H9 (cell line): ENCODE results near the gene FRAS1. TPM values are rescaled to one million over a fixed set of nuclear protein-coding genes. Genes with fewer than 3 reads are reported as not detected.

ENCODE experiments used
- DNase-seq: peaks from one replicate; pipeline ENCODE4 v3.0.0-alpha.2; 2017
- H2AFZ ChIP-seq: one replicate; pipeline ENCODE4 v1.6.1; 2013; ENCODE audit warnings: mild to moderate bottlenecking, low read length, control low read depth, moderate library complexity
- H2AK5ac ChIP-seq: 2 replicates; pipeline ENCODE4 v1.6.1; 2013; ENCODE audit warnings: low read length, control low read depth, mixed read lengths; ENCODE audit not compliant: insufficient read length
- H2BK120ac ChIP-seq: one replicate; pipeline ENCODE4 v1.6.1; 2013; ENCODE audit warnings: low read depth, mild to moderate bottlenecking, low read length, control low read depth, inconsistent platforms; ENCODE audit not compliant: poor library complexity, severe bottlenecking
- H2BK12ac ChIP-seq: 2 replicates; pipeline ENCODE4 v1.6.1; 2013; ENCODE audit warnings: low read length, control low read depth, mixed read lengths, low read depth; ENCODE audit not compliant: insufficient read length
- H2BK15ac ChIP-seq: 2 replicates; pipeline ENCODE4 v1.6.1; 2013; ENCODE audit warnings: low read depth, low read length, control low read depth
- H2BK20ac ChIP-seq: one replicate; pipeline ENCODE4 v1.6.1; 2013; ENCODE audit warnings: low read depth, mild to moderate bottlenecking, low read length, control low read depth, inconsistent platforms; ENCODE audit not compliant: poor library complexity, severe bottlenecking
- H2BK5ac ChIP-seq: 2 replicates; pipeline ENCODE4 v1.6.1; 2013; ENCODE audit warnings: low read length, control low read depth, mixed read lengths; ENCODE audit not compliant: insufficient read length
- H3K14ac ChIP-seq: 2 replicates; pipeline ENCODE4 v1.6.1; 2013; ENCODE audit warnings: low read length, control low read depth; ENCODE audit not compliant: insufficient read depth
- H3K18ac ChIP-seq: 2 replicates; pipeline ENCODE4 v1.6.1; 2013; ENCODE audit warnings: low read depth, mild to moderate bottlenecking, mixed read lengths, low read length, control low read depth; ENCODE audit not compliant: insufficient read length
- H3K23ac ChIP-seq: 2 replicates; pipeline ENCODE4 v1.6.1; 2013; ENCODE audit warnings: low read length, control low read depth, mixed read lengths, low read depth; ENCODE audit not compliant: insufficient read length
- H3K23me2 ChIP-seq: 2 replicates; pipeline ENCODE4 v1.6.1; 2013; ENCODE audit warnings: low read depth, mild to moderate bottlenecking, mixed read lengths, low read length, control low read depth; ENCODE audit not compliant: insufficient read length, poor library complexity, severe bottlenecking
- H3K27ac ChIP-seq: 2 replicates; pipeline ENCODE4 v1.5.1; 2013; ENCODE audit warnings: low read length, control low read depth, mixed read lengths, low read depth; ENCODE audit not compliant: insufficient read length
- H3K27me3 ChIP-seq: 2 replicates; pipeline ENCODE4 v1.6.1; 2013; ENCODE audit warnings: low read length, control low read depth, inconsistent platforms; ENCODE audit not compliant: insufficient read depth
- H3K4ac ChIP-seq: 2 replicates; pipeline ENCODE4 v1.6.1; 2013; ENCODE audit warnings: low read depth, mild to moderate bottlenecking, control low read depth, inconsistent platforms, low read length, moderate library complexity
- H3K4me1 ChIP-seq: 2 replicates; pipeline ENCODE4 v1.6.1; 2013; ENCODE audit warnings: low read length, control low read depth, inconsistent platforms; ENCODE audit not compliant: insufficient read depth
- H3K4me2 ChIP-seq: 2 replicates; pipeline ENCODE4 v1.6.1; 2013; ENCODE audit warnings: low read length, control low read depth, mixed read lengths; ENCODE audit not compliant: insufficient read length, insufficient read depth
- H3K56ac ChIP-seq: 2 replicates; pipeline ENCODE4 v1.6.1; 2013; ENCODE audit warnings: low read depth, mild to moderate bottlenecking, mixed read lengths, low read length, control low read depth; ENCODE audit not compliant: insufficient read length
- H3K79me1 ChIP-seq: 2 replicates; pipeline ENCODE4 v1.6.1; 2013; ENCODE audit warnings: low read depth, mild to moderate bottlenecking, moderate library complexity, low read length, control low read depth, inconsistent platforms; ENCODE audit not compliant: insufficient read depth, poor library complexity, severe bottlenecking
- H3K79me2 ChIP-seq: 2 replicates; pipeline ENCODE4 v1.6.1; 2013; ENCODE audit warnings: low read length, control low read depth, inconsistent platforms; ENCODE audit not compliant: insufficient read depth
- H3K9ac ChIP-seq: 2 replicates; pipeline ENCODE4 v1.6.1; 2013; ENCODE audit warnings: low read length, control low read depth, mixed read lengths; ENCODE audit not compliant: insufficient read length; ENCODE audit errors: extremely low read depth
- H3K9me3 ChIP-seq: one replicate; pipeline ENCODE4 v1.6.1; 2013; ENCODE audit warnings: low read depth, low read length, inconsistent platforms; ENCODE audit not compliant: control insufficient read depth
- H3T11ph ChIP-seq: one replicate; pipeline ENCODE4 v1.6.1; 2013; ENCODE audit warnings: mild to moderate bottlenecking, low read length, control low read depth, inconsistent platforms
- H4K20me1 ChIP-seq: one replicate; pipeline ENCODE4 v1.6.1; 2013; ENCODE audit not compliant: control insufficient read depth, insufficient read length, insufficient read depth
- H4K5ac ChIP-seq: 2 replicates; pipeline ENCODE4 v1.6.1; 2013; ENCODE audit warnings: low read depth, mild to moderate bottlenecking, mixed read lengths, low read length, control low read depth; ENCODE audit not compliant: insufficient read length
- H4K8ac ChIP-seq: replicated peaks from 2 replicates; pipeline ENCODE4 v1.6.1; 2013; ENCODE audit warnings: low read length, control low read depth, mixed read lengths, low read depth; ENCODE audit not compliant: insufficient read length
- H4K91ac ChIP-seq: 2 replicates; pipeline ENCODE4 v1.6.1; 2013; ENCODE audit warnings: low read depth, mild to moderate bottlenecking, moderate library complexity, mixed read lengths, low read length, control low read depth; ENCODE audit not compliant: insufficient read length
- H3K27ac Mint-ChIP-seq, 3 experiments: 2 replicates in 2 of 3; 3 replicates in 1 of 3; pipeline ENCODE4 v1.8.0; 2020 to 2021; ENCODE audit warnings: mixed read lengths in 3 of 3, mild to moderate bottlenecking in 1 of 3, moderate library complexity in 1 of 3
- H3K27me3 Mint-ChIP-seq: 2 replicates; pipeline ENCODE4 v1.8.0; 2021; ENCODE audit warnings: low read depth, mild to moderate bottlenecking, moderate library complexity, mixed read lengths
- H3K36me3 Mint-ChIP-seq, 3 experiments: 2 replicates in 2 of 3; 3 replicates in 1 of 3; pipeline ENCODE4 v1.8.0; 2020 to 2021; ENCODE audit warnings: low read depth in 3 of 3, mixed read lengths in 3 of 3; ENCODE audit not compliant: insufficient read depth in 1 of 3
- H3K4me1 Mint-ChIP-seq, 2 experiments: 2 replicates each; pipeline ENCODE4 v1.8.0; 2020; ENCODE audit warnings: mixed read lengths in 2 of 2
- H3K4me3 Mint-ChIP-seq, 2 experiments: 2 replicates in 1 of 2; 3 replicates in 1 of 2; pipeline ENCODE4 v1.8.0; 2020 to 2021; ENCODE audit warnings: mild to moderate bottlenecking in 2 of 2, mixed read lengths in 2 of 2, moderate library complexity in 1 of 2
- H3K9me3 Mint-ChIP-seq, 2 experiments: 2 replicates in 1 of 2; 3 replicates in 1 of 2; pipeline ENCODE4 v1.8.0; 2020; ENCODE audit warnings: mild to moderate bottlenecking in 2 of 2, mixed read lengths in 2 of 2, moderate library complexity in 1 of 2
- WGBS: extraction: QIAGEN DNeasy Blood & Tissue Kit; methylation state at CpG from one replicate; pipeline ENCODE4 v1.1.7; 2013; ENCODE audit warnings: missing lambda C conversion rate, low lambda C conversion rate, mixed read lengths; ENCODE audit not compliant: insufficient read length; ENCODE audit errors: extremely low coverage; 5-methylcytosine and 5-hydroxymethylcytosine counted together
- total RNA-seq: library from RNA; stranded (reverse); gene quantifications from 2 replicates; pipeline ENCODE4 v1.2.1, GENCODE V29; 2021
- TF ChIP-seq, protein P1 (sequence below): fragments of 200-600 bp; sonication (generic); conservative IDR thresholded peaks from 3 replicates; pipeline ENCODE4 v1.8.0; 2021; ENCODE audit warnings: antibody characterized with exemption, mild to moderate bottlenecking

Gene FRAS1
- total RNA-seq, 1 experiment from 2014 or later = 58.5 TPM

DNA sequence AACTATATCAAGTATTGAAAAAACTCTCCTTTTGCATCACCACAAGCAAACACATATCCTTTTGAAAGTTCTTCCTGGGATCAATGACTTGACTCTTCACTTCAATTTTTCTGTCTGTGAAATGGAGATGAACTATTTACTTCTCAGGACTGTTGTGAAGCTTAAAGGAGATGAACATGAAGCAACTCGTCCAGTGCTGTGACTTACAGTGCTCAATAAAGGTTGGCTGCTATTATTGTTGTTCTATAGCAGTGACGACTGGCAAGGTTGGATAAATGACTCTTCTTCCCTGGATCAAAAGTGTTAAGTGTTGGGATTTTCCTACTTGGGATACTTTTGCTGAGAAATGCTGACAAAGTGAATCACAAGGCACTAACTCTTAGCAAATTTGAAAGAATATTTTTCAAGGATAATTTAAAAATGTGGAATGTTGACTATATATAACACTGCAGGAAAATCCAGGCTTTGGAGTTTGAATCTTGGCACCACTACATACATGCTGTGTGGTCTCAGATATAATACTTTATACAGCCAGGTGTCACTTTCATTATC, 13.7 kb downstream of the FRAS1 start:
- H3K27me3 ChIP-seq = no peaks in the 10 kb centered on the region
- no peak for DNase-seq
- no peak overlapping the region for H3K27ac ChIP-seq
- no peak overlapping the region for H3K56ac ChIP-seq
- H3T11ph ChIP-seq = no peak overlapping the region
- peaks cover 7% of the 10 kb centered on the region; the same call in 1 of the 2 replicates for H3K4me1 ChIP-seq
- H3K9me3 Mint-ChIP-seq = no peaks in the 10 kb centered on the region
- no peak overlapping the region for H2BK15ac ChIP-seq
- no peaks in the 10 kb centered on the region for H3K23me2 ChIP-seq
- H4K91ac ChIP-seq = no peak overlapping the region
- WGBS = no CpG with 5 or more reads among the region's 2 CpGs
- H3K27ac Mint-ChIP-seq = no peak overlapping the region; a peak in 1 of 7 replicates
- no peak overlapping the region for H3K18ac ChIP-seq
- H4K8ac ChIP-seq = no peak overlapping the region
- no peak overlapping the region for H3K4ac ChIP-seq
- H2BK5ac ChIP-seq = no peak overlapping the region
- H2AK5ac ChIP-seq = no peak overlapping the region
- no peak overlapping the region for H2BK20ac ChIP-seq
- H3K36me3 Mint-ChIP-seq = peaks cover 29 to 35% (median 30%) of the 10 kb centered on the region in 3 experiments
- no peak overlapping the region for H2BK120ac ChIP-seq
- H3K79me1 ChIP-seq = peaks cover 4% of the 10 kb centered on the region
- no peak overlapping the region for H3K9ac ChIP-seq
- no peaks in the 10 kb centered on the region for H4K20me1 ChIP-seq
- H3K23ac ChIP-seq = peak overlapping the region; percentile 65
- no peaks in the 10 kb centered on the region for H3K9me3 ChIP-seq
- H2BK12ac ChIP-seq = no peak overlapping the region
- no peak overlapping the region for H3K4me3 Mint-ChIP-seq
- no peak overlapping the region for H3K14ac ChIP-seq
- H2AFZ ChIP-seq = no peak overlapping the region
- H3K4me2 ChIP-seq = no peak overlapping the region
- H3K27me3 Mint-ChIP-seq = no peaks in the 10 kb centered on the region
- peaks cover 5% of the 10 kb centered on the region; the same call in 1 of the 2 replicates for H3K79me2 ChIP-seq
- H4K5ac ChIP-seq = no peak overlapping the region
- peaks cover 46 to 55% of the 10 kb centered on the region in 2 experiments for H3K4me1 Mint-ChIP-seq
- TF ChIP-seq, protein P1, sequence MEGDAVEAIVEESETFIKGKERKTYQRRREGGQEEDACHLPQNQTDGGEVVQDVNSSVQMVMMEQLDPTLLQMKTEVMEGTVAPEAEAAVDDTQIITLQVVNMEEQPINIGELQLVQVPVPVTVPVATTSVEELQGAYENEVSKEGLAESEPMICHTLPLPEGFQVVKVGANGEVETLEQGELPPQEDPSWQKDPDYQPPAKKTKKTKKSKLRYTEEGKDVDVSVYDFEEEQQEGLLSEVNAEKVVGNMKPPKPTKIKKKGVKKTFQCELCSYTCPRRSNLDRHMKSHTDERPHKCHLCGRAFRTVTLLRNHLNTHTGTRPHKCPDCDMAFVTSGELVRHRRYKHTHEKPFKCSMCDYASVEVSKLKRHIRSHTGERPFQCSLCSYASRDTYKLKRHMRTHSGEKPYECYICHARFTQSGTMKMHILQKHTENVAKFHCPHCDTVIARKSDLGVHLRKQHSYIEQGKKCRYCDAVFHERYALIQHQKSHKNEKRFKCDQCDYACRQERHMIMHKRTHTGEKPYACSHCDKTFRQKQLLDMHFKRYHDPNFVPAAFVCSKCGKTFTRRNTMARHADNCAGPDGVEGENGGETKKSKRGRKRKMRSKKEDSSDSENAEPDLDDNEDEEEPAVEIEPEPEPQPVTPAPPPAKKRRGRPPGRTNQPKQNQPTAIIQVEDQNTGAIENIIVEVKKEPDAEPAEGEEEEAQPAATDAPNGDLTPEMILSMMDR = no peak
